Activated CD4-positive, alpha-beta memory T cell treated with anti-CD3 and anti-CD28 coated beads for 36 hours (primary cell): Measurements from ENCODE around the gene HTR6. TPM values are rescaled to one million over a fixed set of nuclear protein-coding genes. Genes with fewer than 3 reads are reported as not detected.
"Not testable (repeated sequence)": the region's sequence is repeated elsewhere in the genome, so short reads cannot be mapped to it uniquely, and the experiment has no call there.

Experiments
- CTCF ChIA-PET: fragments of 350-600 bp; sonication (Branson Sonifier 250); formaldehyde crosslinking; loops from one replicate; lab custom pipeline; 2021; ENCODE audit warnings: antibody characterized with exemption, inconsistent platforms; lab: Charles Lee
- POLR2A ChIA-PET: fragments of 350-600 bp; sonication (Branson Sonifier 250); formaldehyde crosslinking; loops from one replicate; lab custom pipeline; 2021; ENCODE audit warnings: antibody characterized with exemption; lab: Charles Lee
- DNase-seq: peaks from one replicate; pipeline ENCODE4 v3.0.0-alpha.2; 2020
- H3K27ac Mint-ChIP-seq: one replicate; pipeline ENCODE4 v1.8.0; 2021; ENCODE audit warnings: mixed read lengths
- H3K27me3 Mint-ChIP-seq: one replicate; pipeline ENCODE4 v1.8.0; 2021; ENCODE audit warnings: mixed read lengths
- H3K36me3 Mint-ChIP-seq: one replicate; pipeline ENCODE4 v1.8.0; 2021; ENCODE audit warnings: mixed read lengths
- H3K4me1 Mint-ChIP-seq: one replicate; pipeline ENCODE4 v1.8.0; 2021; ENCODE audit warnings: low read depth, mixed read lengths
- H3K4me3 Mint-ChIP-seq: one replicate; pipeline ENCODE4 v1.8.0; 2021; ENCODE audit warnings: mild to moderate bottlenecking, mixed read lengths
- H3K9me3 Mint-ChIP-seq: one replicate; pipeline ENCODE4 v1.8.0; 2021; ENCODE audit warnings: mixed read lengths
- intact Hi-C: fragments of 100-400 bp; cut with micrococcal nuclease; formaldehyde crosslinking; loops from one replicate; pipeline ENCODE4 v1.15.1; 2023
- total RNA-seq, 2 experiments: library from RNA; stranded (reverse); gene quantifications; one replicate each; pipeline ENCODE4 v1.2.3, GENCODE V29; 2021

Gene HTR6
- total RNA-seq, 2 experiments from 2014 or later, result 0.17 to 0.19 TPM

DNA sequence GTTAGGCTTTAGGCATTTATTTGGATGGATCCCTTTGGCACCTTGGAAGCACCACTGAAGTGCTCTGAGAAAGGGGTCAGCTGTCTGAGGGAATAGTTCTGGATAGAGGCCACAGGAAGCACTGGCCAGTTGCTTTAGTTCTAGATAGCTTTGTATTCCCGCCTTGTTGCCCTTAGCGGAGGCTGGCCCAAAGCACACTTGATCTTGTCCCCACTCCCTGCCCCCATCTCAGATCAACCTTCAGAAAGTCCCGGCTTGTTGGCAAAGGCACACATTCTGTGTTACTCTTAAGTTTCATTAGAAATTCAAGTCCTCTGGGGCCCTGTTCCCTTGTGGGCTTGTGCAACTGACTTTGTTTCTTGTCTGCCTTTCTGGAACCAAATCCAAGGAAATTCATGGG lies 35.8 kb upstream of the HTR6 start:
- DNase-seq, result no peak
- Mint-ChIP-seq H3K36me3 (peaks cover 29% of the 10 kb centered on the region), H3K27ac (no peak overlapping the region), H3K27me3 (no peaks in the 10 kb centered on the region), H3K4me3 (no peak overlapping the region), H3K4me1 (no peaks in the 10 kb centered on the region), H3K9me3 (no peaks in the 10 kb centered on the region)
- ChIA-PET POLR2A (no interaction called here), CTCF (no interaction called here)
- intact Hi-C loops, result no loop called here

DNA sequence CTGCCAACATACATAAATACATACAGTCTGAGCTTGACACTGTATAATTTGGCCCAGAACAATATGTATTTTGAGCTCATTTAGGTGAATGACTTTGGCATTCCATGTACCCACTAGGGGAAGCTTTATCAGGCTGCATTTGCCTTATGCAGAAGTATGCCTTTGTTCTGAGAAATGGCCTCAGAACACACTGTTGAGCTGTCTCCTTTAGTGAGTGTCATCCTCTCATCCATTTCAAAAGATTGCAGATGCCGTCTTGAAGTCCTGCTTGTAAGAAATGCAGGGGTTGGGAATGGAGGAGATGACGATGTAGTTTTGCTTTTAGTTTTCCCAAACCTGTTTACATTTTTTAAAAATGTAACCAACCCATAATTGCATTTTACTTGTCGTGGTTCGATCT lies 35.3 kb upstream of the HTR6 start:
- Mint-ChIP-seq H3K27ac (no peak overlapping the region), H3K36me3 (peaks cover 29% of the 10 kb centered on the region), H3K4me3 (no peak overlapping the region), H3K27me3 (no peaks in the 10 kb centered on the region), H3K4me1 (no peaks in the 10 kb centered on the region), H3K9me3 (no peaks in the 10 kb centered on the region)
- POLR2A ChIA-PET, result no interaction called here
- CTCF ChIA-PET, result no interaction called here
- DNase-seq, result no peak
- intact Hi-C loops, result no loop called here

DNA sequence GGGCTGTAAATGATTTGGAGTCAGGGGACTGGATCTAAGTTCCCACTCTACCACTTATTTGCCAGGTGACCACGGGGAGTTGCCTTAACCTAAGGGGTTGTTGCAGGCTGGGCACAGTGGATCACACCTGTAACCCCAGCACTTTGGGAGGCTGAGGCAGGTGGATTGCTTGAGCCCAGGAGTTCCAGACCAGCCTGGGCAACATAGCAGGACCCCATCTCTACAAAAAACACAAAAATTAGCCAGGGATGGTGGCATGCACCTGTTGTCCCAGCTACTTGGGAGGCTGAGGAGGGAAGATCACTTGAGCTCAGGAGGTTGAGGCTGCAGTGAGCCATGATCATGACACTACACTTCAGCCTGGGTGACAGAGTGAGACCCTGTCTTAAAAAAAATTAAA lies 34.5 kb upstream of the HTR6 start:
- H3K4me1 Mint-ChIP-seq, H3K4me3 Mint-ChIP-seq, DNase-seq, H3K27me3 Mint-ChIP-seq, H3K9me3 Mint-ChIP-seq, H3K27ac Mint-ChIP-seq, intact Hi-C loops: not testable (repeated sequence)
- peaks cover 24% of the 10 kb centered on the region for H3K36me3 Mint-ChIP-seq
- ChIA-PET POLR2A (interaction anchor here (1.2 kb wide), 1 partner anchor 32 kb away, joined by 3 read pairs; no protein-coding TSS in a partner anchor), CTCF (interaction anchor here (1.3 to 1.9 kb wide), 3 partner anchors 14 to 47 kb away, joined by 4 to 5 read pairs (median 5); no protein-coding TSS in a partner anchor)

DNA sequence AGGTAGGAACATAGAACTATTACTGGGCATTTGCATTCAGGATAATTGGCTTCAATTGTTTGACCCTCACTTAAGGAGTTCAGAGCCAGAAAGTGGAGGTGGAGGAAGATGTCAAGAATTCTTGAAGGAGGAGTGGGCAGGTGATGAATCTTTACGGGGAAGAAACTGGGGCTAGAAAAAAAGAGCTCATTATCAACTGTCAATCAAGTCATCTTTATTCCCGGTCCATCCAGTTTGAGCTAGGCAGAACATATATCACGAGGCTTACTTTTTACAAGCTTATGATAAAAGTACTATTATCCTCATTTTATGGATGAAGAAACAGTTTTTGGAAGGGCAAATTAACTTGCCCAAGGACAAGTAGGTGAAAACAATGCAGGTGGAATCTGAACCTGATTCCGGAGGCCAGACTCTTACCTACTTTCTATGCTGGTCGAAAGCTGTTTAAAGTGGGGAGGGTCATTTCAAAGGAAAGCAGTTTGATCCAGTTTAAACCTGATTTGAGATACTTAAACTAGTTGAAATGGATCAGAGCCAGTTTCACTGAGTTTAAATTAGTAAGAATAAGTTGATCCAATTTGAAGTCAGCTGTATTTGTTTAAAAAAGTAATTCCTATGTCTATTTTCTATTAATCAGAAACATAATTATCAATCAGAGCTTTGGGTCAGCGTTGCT lies 33.8 kb upstream of the HTR6 start:
- POLR2A ChIA-PET, result interaction anchor here (1.2 kb wide), 1 partner anchor 33 kb away, joined by 3 read pairs; no protein-coding TSS in a partner anchor
- peaks cover 23% of the 10 kb centered on the region for H3K36me3 Mint-ChIP-seq
- no peak overlapping the region for H3K27ac Mint-ChIP-seq
- no peaks in the 10 kb centered on the region for H3K27me3 Mint-ChIP-seq
- CTCF ChIA-PET, result interaction anchor here (1.1 to 1.9 kb wide), 5 partner anchors 14 to 48 kb away, joined by 4 to 5 read pairs (median 5); no protein-coding TSS in a partner anchor
- H3K4me3 Mint-ChIP-seq, result no peak overlapping the region
- H3K9me3 Mint-ChIP-seq, result no peaks in the 10 kb centered on the region
- no peaks in the 10 kb centered on the region for H3K4me1 Mint-ChIP-seq
- intact Hi-C loops, result no loop called here
- no peak for DNase-seq

DNA sequence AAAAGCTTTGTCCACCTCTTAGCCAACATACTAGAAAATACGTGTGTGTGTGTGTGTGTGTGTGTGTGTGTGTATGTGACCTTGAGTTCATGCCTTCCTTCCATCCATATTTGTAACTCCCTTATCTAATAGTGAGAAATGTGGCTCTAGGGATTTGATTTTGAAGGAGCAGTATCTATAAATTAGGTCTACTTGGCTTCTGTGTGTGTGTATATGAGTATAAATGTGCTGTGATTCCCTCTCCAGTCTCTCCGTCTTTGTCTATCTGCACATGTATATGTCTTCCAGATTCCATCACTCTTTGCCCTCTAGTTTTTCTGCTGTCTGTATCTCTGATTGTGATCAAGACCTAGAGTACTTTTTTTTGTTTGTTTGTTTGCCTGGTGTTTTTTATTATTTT lies 32.5 kb upstream of the HTR6 start:
- ChIA-PET CTCF (interaction anchor here (1.0 to 1.9 kb wide), 2 partner anchors 11 to 49 kb away, joined by 3 to 5 read pairs; partner anchors contain the start of gene NBL1), POLR2A (no interaction called here)
- no peaks in the 10 kb centered on the region for H3K27me3 Mint-ChIP-seq
- no peak overlapping the region for H3K27ac Mint-ChIP-seq
- intact Hi-C loops, result no loop called here
- H3K4me1 Mint-ChIP-seq, result no peaks in the 10 kb centered on the region
- H3K36me3 Mint-ChIP-seq, result peaks cover 9% of the 10 kb centered on the region
- H3K4me3 Mint-ChIP-seq, result no peak overlapping the region
- H3K9me3 Mint-ChIP-seq, result no peaks in the 10 kb centered on the region
- no peak for DNase-seq

DNA sequence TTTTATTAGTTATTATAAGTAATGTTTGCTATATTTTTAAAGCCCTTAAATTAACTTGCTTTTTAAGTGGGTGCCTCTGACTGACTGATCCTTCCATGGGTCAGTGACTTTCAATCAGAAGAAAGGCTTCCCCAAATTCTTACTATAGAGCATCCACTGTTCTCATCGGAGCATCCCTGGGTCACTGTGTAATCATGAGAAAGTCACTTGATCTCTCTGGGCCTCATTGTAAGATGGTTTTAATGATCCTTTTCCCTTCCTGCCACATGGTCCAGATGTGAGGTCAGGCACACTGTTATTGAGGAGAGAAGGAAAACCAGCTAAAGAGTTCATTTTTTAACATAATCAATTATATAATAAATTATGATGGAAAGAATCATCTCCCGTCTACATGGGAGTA lies 31.6 kb upstream of the HTR6 start:
- POLR2A ChIA-PET, result no interaction called here
- Mint-ChIP-seq H3K4me3 (no peak overlapping the region), H3K4me1 (no peaks in the 10 kb centered on the region), H3K27me3 (no peaks in the 10 kb centered on the region), H3K27ac (no peak overlapping the region), H3K9me3 (no peaks in the 10 kb centered on the region), H3K36me3 (peaks cover 2% of the 10 kb centered on the region)
- intact Hi-C loops, result no loop called here
- CTCF ChIA-PET, result no interaction called here
- DNase-seq, result no peak

DNA sequence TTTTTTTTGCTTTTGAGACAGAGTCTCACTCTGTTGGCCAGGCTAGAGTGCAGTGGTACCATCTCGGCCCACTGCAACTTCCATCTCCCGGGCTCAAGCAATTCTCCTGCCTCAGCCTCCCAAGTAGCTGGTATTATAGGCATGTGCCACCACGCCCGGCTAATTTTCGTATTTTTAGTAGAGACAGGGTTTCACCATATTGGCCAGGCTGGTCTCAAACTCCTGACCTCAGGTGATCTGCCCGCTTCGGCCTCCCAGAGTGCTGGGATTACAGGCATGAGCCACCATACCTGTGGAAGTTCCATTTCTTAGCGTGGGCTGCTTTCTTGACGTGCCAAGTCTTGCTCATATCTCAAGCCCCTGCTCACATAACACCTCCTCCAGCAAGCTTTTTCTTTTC lies 29.6 kb upstream of the HTR6 start:
- H3K4me3 Mint-ChIP-seq, POLR2A ChIA-PET, H3K27me3 Mint-ChIP-seq, H3K27ac Mint-ChIP-seq, DNase-seq, intact Hi-C loops, H3K9me3 Mint-ChIP-seq, H3K4me1 Mint-ChIP-seq, H3K36me3 Mint-ChIP-seq: not testable (repeated sequence)
- CTCF ChIA-PET, result interaction anchor here (0.7 kb wide), 1 partner anchor 394 kb away, joined by 3 read pairs; no protein-coding TSS in a partner anchor

DNA sequence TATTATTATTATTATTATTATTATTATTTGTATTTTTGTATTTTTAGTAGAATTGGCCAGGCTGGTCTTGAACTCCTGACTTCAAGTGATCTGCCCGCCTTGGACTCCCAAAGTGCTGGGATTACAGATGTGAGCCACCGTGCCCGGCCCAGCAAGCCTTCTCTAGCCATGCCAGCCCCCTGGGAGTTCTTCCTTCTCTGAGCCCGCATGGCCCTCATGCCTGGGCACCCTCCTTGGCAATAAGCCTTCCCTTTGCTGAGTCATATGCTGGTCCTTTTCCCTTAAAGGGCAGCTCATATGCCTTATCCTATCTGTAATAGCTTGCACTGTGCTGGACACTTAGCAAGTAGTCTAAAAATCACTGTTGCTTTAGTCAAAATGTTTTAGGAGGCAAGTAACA lies 29.0 kb upstream of the HTR6 start:
- H3K27ac Mint-ChIP-seq, result no peak overlapping the region
- intact Hi-C loops, result no loop called here
- H3K4me3 Mint-ChIP-seq, result no peak overlapping the region
- CTCF ChIA-PET, result interaction anchor here (0.7 kb wide), 1 partner anchor 394 kb away, joined by 3 read pairs; no protein-coding TSS in a partner anchor
- no peak for DNase-seq
- no peaks in the 10 kb centered on the region for H3K9me3 Mint-ChIP-seq
- POLR2A ChIA-PET, result no interaction called here
- H3K27me3 Mint-ChIP-seq, result no peaks in the 10 kb centered on the region
- H3K4me1 Mint-ChIP-seq, result no peaks in the 10 kb centered on the region
- no peaks in the 10 kb centered on the region for H3K36me3 Mint-ChIP-seq

DNA sequence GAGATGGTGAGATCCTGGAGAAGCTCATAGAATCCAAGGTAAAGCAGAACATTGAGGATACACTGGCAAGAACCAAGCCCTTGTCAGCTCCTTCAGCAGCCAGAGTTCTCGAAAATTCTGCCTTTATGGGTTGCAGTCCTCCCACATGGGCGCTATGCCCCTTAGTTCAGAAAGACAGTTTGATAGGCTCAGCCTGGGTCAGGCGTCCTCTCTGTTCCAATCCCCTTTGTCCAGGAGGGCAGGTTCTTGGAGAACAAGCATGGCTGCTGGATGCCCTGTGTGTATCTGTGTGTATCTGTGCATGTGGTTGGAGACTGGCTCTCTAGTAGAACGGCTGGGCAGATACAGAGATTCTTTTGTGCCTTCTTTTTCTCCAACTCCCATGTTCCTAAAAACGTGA lies 28.6 kb upstream of the HTR6 start:
- Mint-ChIP-seq H3K9me3 (no peaks in the 10 kb centered on the region), H3K4me1 (no peaks in the 10 kb centered on the region), H3K27me3 (no peaks in the 10 kb centered on the region), H3K4me3 (no peak overlapping the region), H3K27ac (no peak overlapping the region), H3K36me3 (no peaks in the 10 kb centered on the region)
- ChIA-PET POLR2A (no interaction called here), CTCF (no interaction called here)
- DNase-seq, result no peak
- intact Hi-C loops, result no loop called here

DNA sequence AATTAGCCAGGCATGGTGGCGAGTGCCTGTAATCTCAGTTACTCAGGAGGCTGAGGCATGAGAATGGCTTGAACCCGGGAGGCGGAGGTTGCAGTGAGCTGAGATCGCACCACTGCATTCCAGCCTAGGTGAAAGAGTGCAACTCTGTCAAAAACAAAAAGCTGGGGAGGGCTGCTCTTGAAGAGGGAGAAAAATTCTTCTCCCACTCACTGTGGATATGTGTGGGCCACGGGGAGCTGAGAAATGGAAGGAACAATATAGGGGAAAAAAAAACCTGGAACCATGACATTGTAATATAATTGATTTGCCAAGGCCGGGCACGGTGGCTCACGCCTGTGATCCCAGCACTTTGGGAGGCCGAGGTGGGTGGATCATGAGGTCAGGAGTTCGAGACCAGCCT lies 27.9 kb upstream of the HTR6 start:
- H3K9me3 Mint-ChIP-seq, POLR2A ChIA-PET, H3K4me3 Mint-ChIP-seq, intact Hi-C loops, H3K36me3 Mint-ChIP-seq, H3K4me1 Mint-ChIP-seq, CTCF ChIA-PET, H3K27me3 Mint-ChIP-seq, H3K27ac Mint-ChIP-seq, DNase-seq: not testable (repeated sequence)

DNA sequence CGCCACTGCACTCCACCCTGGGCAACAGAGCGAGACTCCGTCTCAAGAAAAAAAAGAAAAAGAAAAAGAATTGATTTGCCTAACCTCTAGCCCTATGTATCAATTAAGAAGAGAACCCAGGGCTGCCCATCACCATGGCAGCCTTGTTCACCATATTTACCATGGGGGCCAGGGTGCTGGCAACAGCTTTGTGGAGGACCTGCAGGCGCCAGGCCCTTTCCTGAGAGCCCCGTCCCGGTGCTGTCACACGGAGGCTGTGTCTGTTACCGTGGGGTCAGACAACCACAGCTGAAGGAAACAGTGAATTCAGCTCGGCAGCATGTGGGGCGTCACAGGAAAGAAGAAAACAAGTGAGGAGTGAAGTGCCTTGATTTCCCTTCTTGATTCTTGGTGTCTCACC lies 27.1 kb upstream of the HTR6 start:
- Mint-ChIP-seq H3K9me3 (no peaks in the 10 kb centered on the region), H3K4me3 (no peak overlapping the region), H3K27ac (no peak overlapping the region), H3K27me3 (peaks cover 4% of the 10 kb centered on the region), H3K4me1 (no peaks in the 10 kb centered on the region), H3K36me3 (no peaks in the 10 kb centered on the region)
- no peak for DNase-seq
- ChIA-PET POLR2A (no interaction called here), CTCF (interaction anchor here (1.0 kb wide), 1 partner anchor 56 kb away, joined by 3 read pairs; no protein-coding TSS in a partner anchor)
- intact Hi-C loops, result no loop called here

DNA sequence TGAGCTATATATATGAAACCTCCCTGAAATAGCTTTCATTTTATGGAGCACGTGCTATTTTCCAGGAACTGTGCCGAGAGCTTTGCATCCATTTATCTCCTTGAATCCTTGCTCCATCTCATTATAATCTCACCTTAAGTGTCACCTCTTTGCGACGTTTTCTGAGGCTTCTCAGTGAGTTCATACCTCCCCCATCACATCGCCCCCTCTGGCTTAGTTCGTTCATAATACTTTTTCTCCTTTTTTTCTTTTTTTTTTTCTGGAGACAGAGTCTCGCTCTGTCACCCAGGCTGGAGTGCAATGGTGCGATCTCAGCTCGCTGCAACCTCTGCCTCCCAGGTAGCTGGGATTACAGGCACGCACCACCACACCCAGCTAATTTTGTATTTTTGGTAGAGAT lies 25.4 kb upstream of the HTR6 start:
- CTCF ChIA-PET, H3K27ac Mint-ChIP-seq, intact Hi-C loops, H3K4me1 Mint-ChIP-seq, H3K36me3 Mint-ChIP-seq, H3K9me3 Mint-ChIP-seq, DNase-seq, H3K27me3 Mint-ChIP-seq, H3K4me3 Mint-ChIP-seq: not testable (repeated sequence)
- POLR2A ChIA-PET, result interaction anchor here (1.0 kb wide), 1 partner anchor 19 kb away, joined by 3 read pairs; no protein-coding TSS in a partner anchor

DNA sequence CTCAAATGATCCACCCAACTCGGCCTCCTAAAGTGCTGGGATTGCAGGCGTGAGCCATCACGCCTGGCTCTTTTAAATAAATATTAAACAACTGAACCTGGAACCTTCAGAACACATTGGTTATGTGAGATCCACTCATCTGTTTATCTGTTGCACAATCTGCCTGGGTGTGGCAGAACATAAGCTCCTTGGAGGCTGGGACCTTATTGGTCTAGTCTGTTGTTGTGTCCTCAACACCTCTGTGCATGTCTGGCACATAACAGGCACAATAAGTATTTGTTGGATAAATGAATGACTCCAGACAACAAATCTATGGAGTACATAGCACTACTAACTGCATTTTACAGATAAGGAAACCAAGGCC lies 24.7 kb upstream of the HTR6 start:
- no peak overlapping the region for H3K4me3 Mint-ChIP-seq
- H3K27me3 Mint-ChIP-seq, result peaks cover 9% of the 10 kb centered on the region
- H3K9me3 Mint-ChIP-seq, result no peaks in the 10 kb centered on the region
- POLR2A ChIA-PET, result interaction anchor here (1.0 kb wide), 1 partner anchor 20 kb away, joined by 3 read pairs; no protein-coding TSS in a partner anchor
- no peak for DNase-seq
- peaks cover 2% of the 10 kb centered on the region for H3K36me3 Mint-ChIP-seq
- H3K27ac Mint-ChIP-seq, result no peak overlapping the region
- CTCF ChIA-PET, result interaction anchor here (1.8 kb wide), 1 partner anchor 20 kb away, joined by 7 read pairs; no protein-coding TSS in a partner anchor
- peaks cover 7% of the 10 kb centered on the region for H3K4me1 Mint-ChIP-seq
- intact Hi-C loops, result no loop called here
